HEK293 (cell line): ENCODE measurements around the gene OR10AD1.
A peak's percentile ranks its signal among the peaks of the same experiment; 100 is the strongest.

Experiments used
- HOXA7 ChIP-seq: sonication (generic); formaldehyde crosslinking; IDR thresholded peaks from 2 replicates; pipeline ENCODE4 v1.8.1; 2022; ENCODE audit warnings: missing genetic modification reagents, borderline replicate concordance
- KLF1 ChIP-seq: fragments of 450-650 bp; formaldehyde crosslinking; IDR thresholded peaks from 2 replicates; pipeline ENCODE4 v1.5.1; 2016; ENCODE audit warnings: missing biosample characterization, missing genetic modification characterization
- ZBTB7A ChIP-seq: fragments of 450-650 bp; formaldehyde crosslinking; IDR thresholded peaks from 2 replicates; pipeline ENCODE4 v1.5.1; 2016; ENCODE audit warnings: low read depth, missing biosample characterization, missing genetic modification characterization
- ZNF174 ChIP-seq: fragments of 450-650 bp; formaldehyde crosslinking; IDR thresholded peaks from 2 replicates; pipeline ENCODE4 v1.5.0; 2017; ENCODE audit warnings: missing biosample characterization, mild to moderate bottlenecking, missing genetic modification characterization
- ZNF175 ChIP-seq: fragments of 450-650 bp; formaldehyde crosslinking; IDR thresholded peaks from 2 replicates; pipeline ENCODE4 v1.5.1; 2016; ENCODE audit warnings: missing biosample characterization, missing genetic modification characterization
- ZNF184 ChIP-seq: fragments of 450-650 bp; IDR thresholded peaks from 2 replicates; pipeline ENCODE4 v1.5.1; 2018; ENCODE audit warnings: missing biosample characterization, mild to moderate bottlenecking, missing genetic modification characterization
- ZNF2 ChIP-seq: fragments of 450-650 bp; formaldehyde crosslinking; IDR thresholded peaks from 2 replicates; pipeline ENCODE4 v1.5.1; 2016; ENCODE audit warnings: missing biosample characterization, missing genetic modification characterization
- ZNF302 ChIP-seq: fragments of 450-650 bp; formaldehyde crosslinking; IDR thresholded peaks from 2 replicates; pipeline ENCODE4 v1.5.1; 2016; ENCODE audit warnings: missing biosample characterization, missing genetic modification characterization, low read depth
- ZNF416 ChIP-seq: fragments of 450-650 bp; formaldehyde crosslinking; IDR thresholded peaks from 2 replicates; pipeline ENCODE4 v1.5.1; 2016; ENCODE audit warnings: missing biosample characterization, missing genetic modification characterization
- ZNF677 ChIP-seq: fragments of 450-650 bp; IDR thresholded peaks from 2 replicates; pipeline ENCODE4 v1.5.0; 2018; ENCODE audit warnings: missing biosample characterization, mild to moderate bottlenecking, missing genetic modification characterization, moderate library complexity
- ZNF785 ChIP-seq: fragments of 450-650 bp; formaldehyde crosslinking; IDR thresholded peaks from 2 replicates; pipeline ENCODE4 v1.5.1; 2016; ENCODE audit warnings: missing biosample characterization, missing genetic modification characterization
- ZNF843 ChIP-seq: fragments of 450-650 bp; formaldehyde crosslinking; IDR thresholded peaks from 2 replicates; pipeline ENCODE4 v1.5.1; 2016; ENCODE audit warnings: missing biosample characterization, missing genetic modification characterization
- TF ChIP-seq, protein P1 (sequence below): fragments of 450-650 bp; formaldehyde crosslinking; IDR thresholded peaks from 2 replicates; pipeline ENCODE4 v1.5.1; 2016; ENCODE audit warnings: missing biosample characterization, missing genetic modification characterization
- TF ChIP-seq, protein P2 (sequence below): fragments of 450-650 bp; formaldehyde crosslinking; IDR thresholded peaks from 2 replicates; pipeline ENCODE4 v1.5.1; 2016; ENCODE audit warnings: missing biosample characterization, missing genetic modification characterization

DNA sequence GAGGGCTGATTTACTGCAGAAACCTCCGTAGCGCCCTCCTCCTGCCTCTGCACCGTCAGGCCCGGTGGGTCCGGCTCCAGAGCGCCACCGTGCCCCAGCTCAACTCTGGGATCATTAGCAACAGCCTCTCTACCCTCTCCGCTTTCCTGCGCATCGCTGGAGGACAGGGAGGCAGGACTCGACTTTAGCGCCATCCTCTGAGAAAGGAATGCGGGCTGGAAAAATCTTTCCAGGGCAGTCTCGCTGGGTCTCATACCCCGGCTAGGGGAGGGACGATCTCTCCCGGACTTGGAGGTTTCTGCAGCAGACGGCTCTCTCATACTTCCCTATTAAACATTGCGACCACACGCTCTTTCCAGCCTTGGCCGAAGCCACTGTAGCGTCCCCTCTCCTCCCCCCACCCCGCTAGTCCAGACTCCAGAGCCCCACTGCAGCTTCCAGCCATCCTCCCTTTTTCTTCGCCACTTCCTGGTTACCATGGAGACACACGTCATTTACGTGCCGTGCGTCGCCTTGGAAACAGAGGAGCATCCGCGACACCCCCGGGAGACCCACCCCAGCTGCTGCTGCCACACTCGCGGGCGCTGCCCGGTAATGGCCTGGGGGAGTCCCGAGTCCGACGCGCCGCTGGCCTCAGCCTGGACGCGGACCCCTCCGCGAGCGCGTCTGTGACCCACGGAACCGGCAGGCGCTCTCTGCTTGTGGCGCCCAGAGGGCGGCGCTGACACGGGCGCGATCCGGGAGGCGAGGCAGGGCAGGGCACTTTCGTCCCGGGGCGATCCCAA lies 19.8 kb downstream of the OR10AD1 start, which contains the start of gene CCDC184:
- TF ChIP-seq, protein P1, sequence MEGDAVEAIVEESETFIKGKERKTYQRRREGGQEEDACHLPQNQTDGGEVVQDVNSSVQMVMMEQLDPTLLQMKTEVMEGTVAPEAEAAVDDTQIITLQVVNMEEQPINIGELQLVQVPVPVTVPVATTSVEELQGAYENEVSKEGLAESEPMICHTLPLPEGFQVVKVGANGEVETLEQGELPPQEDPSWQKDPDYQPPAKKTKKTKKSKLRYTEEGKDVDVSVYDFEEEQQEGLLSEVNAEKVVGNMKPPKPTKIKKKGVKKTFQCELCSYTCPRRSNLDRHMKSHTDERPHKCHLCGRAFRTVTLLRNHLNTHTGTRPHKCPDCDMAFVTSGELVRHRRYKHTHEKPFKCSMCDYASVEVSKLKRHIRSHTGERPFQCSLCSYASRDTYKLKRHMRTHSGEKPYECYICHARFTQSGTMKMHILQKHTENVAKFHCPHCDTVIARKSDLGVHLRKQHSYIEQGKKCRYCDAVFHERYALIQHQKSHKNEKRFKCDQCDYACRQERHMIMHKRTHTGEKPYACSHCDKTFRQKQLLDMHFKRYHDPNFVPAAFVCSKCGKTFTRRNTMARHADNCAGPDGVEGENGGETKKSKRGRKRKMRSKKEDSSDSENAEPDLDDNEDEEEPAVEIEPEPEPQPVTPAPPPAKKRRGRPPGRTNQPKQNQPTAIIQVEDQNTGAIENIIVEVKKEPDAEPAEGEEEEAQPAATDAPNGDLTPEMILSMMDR (tag by site-specific recombination): peak; percentile 92
- no peak for TF ChIP-seq ZNF302
- no peak for TF ChIP-seq ZNF184
- no peak for TF ChIP-seq ZNF416 (tag by site-specific recombination)
- no peak for TF ChIP-seq ZNF174 (tag by site-specific recombination)
- TF ChIP-seq ZNF175: no peak
- TF ChIP-seq, protein P2, sequence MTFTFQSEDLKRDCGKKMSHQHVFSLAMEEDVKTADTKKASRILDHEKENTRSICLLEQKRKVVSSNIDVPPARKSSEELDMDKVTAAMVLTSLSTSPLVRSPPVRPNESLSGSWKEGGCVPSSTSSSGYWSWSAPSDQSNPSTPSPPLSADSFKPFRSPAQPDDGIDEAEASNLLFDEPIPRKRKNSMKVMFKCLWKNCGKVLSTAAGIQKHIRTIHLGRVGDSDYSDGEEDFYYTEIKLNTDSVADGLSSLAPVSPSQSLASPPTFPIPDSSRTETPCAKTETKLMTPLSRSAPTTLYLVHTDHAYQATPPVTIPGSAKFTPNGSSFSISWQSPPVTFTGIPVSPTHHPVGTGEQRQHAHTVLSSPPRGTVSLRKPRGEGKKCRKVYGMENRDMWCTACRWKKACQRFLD: no peak
- TF ChIP-seq HOXA7 (CRISPR knock-in tag): no peak
- no peak for TF ChIP-seq ZNF785 (tag by site-specific recombination)
- 0 out of 2 replicates have a peak, but pooled peaks have one; percentile 35 for TF ChIP-seq ZNF2
- no peak; the same call in 1 of the 2 replicates for TF ChIP-seq KLF1 (tag by site-specific recombination)
- TF ChIP-seq ZNF843 (tag by site-specific recombination): peak; percentile 14; the same call in 1 of the 2 replicates
- no peak for TF ChIP-seq ZNF677 (tag by site-specific recombination)
- no peak; the same call in 1 of the 2 replicates for TF ChIP-seq ZBTB7A (tag by site-specific recombination)
